Adrenal gland (tissue), 12 donors: ENCODE measurements around the gene LYRM7. TPM values are rescaled to one million over a fixed set of nuclear protein-coding genes. Genes with fewer than 3 reads are reported as not detected.

Experiments
- DNase-seq, 7 donors: peaks; one replicate each; pipeline ENCODE4 v3.0.0-alpha.2; 2019 to 2020
- H3K27ac ChIP-seq, 5 donors: fragments of 200-600 bp; sonication (generic) in 4 of 5; 1 replicate in 3 of 5; 2 replicates in 2 of 5; pipeline versions ENCODE4 v1.5.1 to v1.8.0; 2016 to 2020; ENCODE audit warnings: mild to moderate bottlenecking in 1 of 5
- H3K27me3 ChIP-seq: fragments of 200-600 bp; 2 replicates; pipeline ENCODE4 v1.8.0; 2021
- H3K36me3 ChIP-seq, 2 donors: fragments of 200-600 bp; replicated peaks in 1 of 2; 1 replicate in 1 of 2; 2 replicates in 1 of 2; pipeline versions ENCODE4 v1.5.1 to v1.8.0; 2018 to 2022
- H3K4me1 ChIP-seq, 2 donors: fragments of 200-600 bp; replicated peaks in 1 of 2; 1 replicate in 1 of 2; 2 replicates in 1 of 2; pipeline versions ENCODE4 v1.5.1 to v1.8.0; 2018 to 2021
- H3K4me3 ChIP-seq, 4 donors: fragments of 200-600 bp; sonication (generic) in 3 of 4; one replicate each; pipeline ENCODE4 v1.5.1; 2016 to 2018
- H3K9me3 ChIP-seq, 3 donors: fragments of 200-600 bp; sonication (generic) in 1 of 3; replicated peaks in 1 of 3; 1 replicate in 2 of 3; 2 replicates in 1 of 3; pipeline versions ENCODE4 v1.5.1 to v1.8.0; 2016 to 2021
- CTCF ChIP-seq, 6 experiments: fragments of 450-650 bp in 4 of 6; fragments of 200-600 bp in 2 of 6; sonication (generic) in 1 of 6; IDR thresholded peaks; 1 replicate in 5 of 6; 2 replicates in 1 of 6; pipeline versions ENCODE4 v1.5.1 to v1.8.0; 2016 to 2021; ENCODE audit warnings: antibody characterized with exemption in 6 of 6, mild to moderate bottlenecking in 2 of 6, moderate library complexity in 1 of 6
- POLR2A ChIP-seq, 2 donors: fragments of 450-650 bp; IDR thresholded peaks; one replicate each; pipeline ENCODE4 v1.6.1; 2017; ENCODE audit warnings: antibody characterized with exemption in 2 of 2, mild to moderate bottlenecking in 2 of 2, moderate library complexity in 1 of 2
- WGBS, 4 donors: extraction: QIAGEN DNeasy Blood & Tissue Kit in 2 of 4; methylation state at CpG; one replicate each; pipeline versions ENCODE4 v1.1.5 to v1.1.7; 2013 to 2017; 5-methylcytosine and 5-hydroxymethylcytosine counted together
- intact Hi-C, 2 donors: fragments of 100-400 bp; cut with DNase I; formaldehyde crosslinking; loops; one replicate each; pipeline versions ENCODE4 v1.14.1 to v1.15.0; 2022 to 2023
- polyA plus RNA-seq, 3 donors: library from polyadenylated mRNA; stranded (reverse); fragments of 200-250 nt in 2 of 3; fragments of 350-450 nt in 1 of 3; fragmentation: Illumina TruSeq in 1 of 3; extraction: RNeasy Lipid Tissue Mini Kit (QIAGEN cat#74804) in 1 of 3; gene quantifications; one replicate each; pipeline ENCODE4 v1.2.3, GENCODE V29; 2013 to 2014
- total RNA-seq, 9 donors: library from RNA; depleted of rRNA in 4 of 9; stranded (reverse); fragments of >200 nt in 4 of 9; fragments of 120-200 nt in 1 of 9; fragmentation: NEBNext Ultra II Directional in 1 of 9; extraction: Animal tissue kit (Norgen Biotek cat#: 25700) in 1 of 9; gene quantifications; one replicate each; pipeline versions ENCODE4 v1.1.0 to v1.2.4, GENCODE V29; 2013 to 2023
- donor health status: healthy with polysubstance abuse.
- donor health status: Bipolar disorder and iron deficiency.
- donor health status: DM: yes; HTN: yes; CAD: no.
- donor health status: DM: no; HTN: no; CAD: no.
- donor health status: DM: no; HTN: no; CAD: no.
- donor health status: DM: yes; HTN: yes; CAD: no.

The LYRM7 gene
- total and polyA plus RNA-seq, 12 donors: 2.0 to 14.5 (median 10.6) TPM

- no peaks in the 10 kb centered on the region for H3K27me3 ChIP-seq
- no peak overlapping the region for H3K4me3 ChIP-seq
- H3K4me1 ChIP-seq: no peaks in the 10 kb centered on the region
- H3K9me3 ChIP-seq: no peaks in the 10 kb centered on the region
- 85 to 98% (median 97%) methylated on average over 5 of the region's 5 CpGs for WGBS, 4 donors
- DNase-seq: no peak
- H3K27ac ChIP-seq: no peak overlapping the region
- TF ChIP-seq POLR2A (IDR thresholded peaks at IDR 0.05) (no peak), CTCF (IDR thresholded peaks at IDR 0.05) (no peak)
- no peaks in the 10 kb centered on the region for H3K36me3 ChIP-seq
- intact Hi-C loops: no loop called here
Observed at GRCh38 chr5:131198625-131199024, 27.9 kb downstream of the LYRM7 start.

GRCh38 chr5:131200560-131200959 lies 29.8 kb downstream of the LYRM7 start:
- 92 to 99% (median 93%) methylated on average over 3 of the region's 3 CpGs for WGBS, 4 donors
- H3K9me3 ChIP-seq: no peaks in the 10 kb centered on the region
- no peaks in the 10 kb centered on the region for H3K4me1 ChIP-seq
- no peak overlapping the region for H3K4me3 ChIP-seq
- no peaks in the 10 kb centered on the region for H3K36me3 ChIP-seq
- H3K27me3 ChIP-seq: no peaks in the 10 kb centered on the region
- intact Hi-C loops: no loop called here
- DNase-seq: no peak
- no peak for TF ChIP-seq CTCF (IDR thresholded peaks at IDR 0.05)
- no peak for TF ChIP-seq POLR2A (IDR thresholded peaks at IDR 0.05)
- H3K27ac ChIP-seq: no peak overlapping the region

GRCh38 chr5:131204964-131205363 lies 34.2 kb downstream of the LYRM7 start:
- H3K36me3 ChIP-seq: no peaks in the 10 kb centered on the region
- TF ChIP-seq CTCF (IDR thresholded peaks at IDR 0.05) (no peak), POLR2A (IDR thresholded peaks at IDR 0.05) (no peak)
- H3K9me3 ChIP-seq: no peaks in the 10 kb centered on the region
- H3K27me3 ChIP-seq: no peaks in the 10 kb centered on the region
- intact Hi-C loops: no loop called here
- H3K4me3 ChIP-seq: no peak overlapping the region
- DNase-seq: no peak
- WGBS, 4 donors: 93 to 98% (median 95%) methylated on average over 2 of the region's 2 CpGs
- no peak overlapping the region for H3K27ac ChIP-seq
- H3K4me1 ChIP-seq: no peaks in the 10 kb centered on the region

GRCh38 chr5:131206061-131206460 lies 35.3 kb downstream of the LYRM7 start:
- Histone ChIP-seq H3K4me3 (no peak overlapping the region), H3K9me3 (no peaks in the 10 kb centered on the region), H3K36me3 (no peaks in the 10 kb centered on the region), H3K27me3 (no peaks in the 10 kb centered on the region), H3K27ac (no peak overlapping the region), H3K4me1 (no peaks in the 10 kb centered on the region)
- 80 to 95% (median 91%) methylated on average over 2 of the region's 2 CpGs for WGBS, 4 donors
- TF ChIP-seq POLR2A (IDR thresholded peaks at IDR 0.05): no peak
- TF ChIP-seq CTCF (IDR thresholded peaks at IDR 0.05): no peak
- DNase-seq: no peak
- intact Hi-C loops: no loop called here
